Dermis blood vessel endothelial cell (primary cell): ENCODE results near the gene HNRNPM. TPM values are rescaled to one million over a fixed set of nuclear protein-coding genes. Genes with fewer than 3 reads are reported as not detected.
"Not testable (repeated sequence)": the region's sequence is repeated elsewhere in the genome, so short reads cannot be mapped to it uniquely, and the experiment has no call there.

Source experiments
- DNase-seq: peaks from one replicate; pipeline ENCODE4 v3.0.0; 2010
- total RNA-seq: library from RNA; depleted of rRNA; stranded (reverse); fragments of >200 nt; gene quantifications from 2 replicates; pipeline ENCODE4 v1.2.3, GENCODE V29; 2014

The HNRNPM gene
- total RNA-seq, 1 donor from 2014 or later: 58.7 TPM

- DNase-seq: peak; percentile 94
Observed at GRCh38 chr19:8513687-8514504, 69.1 kb downstream of the HNRNPM start, which contains the start of gene ZNF414. Gene ZNF414 (minus strand): TSS chr19:8514167. CDS start chr19:8514046, 121 bp downstream.

GRCh38 chr19:8514505-8515009 lies 69.8 kb downstream of the HNRNPM start:
- not testable (repeated sequence) for DNase-seq

- no peak for DNase-seq
Observed at GRCh38 chr19:8515317-8515716, 70.5 kb downstream of the HNRNPM start.

GRCh38 chr19:8517551-8518442 lies 73.0 kb downstream of the HNRNPM start:
- DNase-seq: peak; percentile 10

GRCh38 chr19:8518536-8518935 lies 73.8 kb downstream of the HNRNPM start:
- no peak for DNase-seq

- DNase-seq: no peak
Observed at GRCh38 chr19:8519388-8519787, 74.6 kb downstream of the HNRNPM start.

- no peak for DNase-seq
Observed at GRCh38 chr19:8525401-8525684, 80.6 kb downstream of the HNRNPM start.

GRCh38 chr19:8526345-8527091 lies 81.7 kb downstream of the HNRNPM start:
- peak; percentile 94 for DNase-seq

- DNase-seq: no peak
Observed at GRCh38 chr19:8528500-8528899, 83.7 kb downstream of the HNRNPM start.

GRCh38 chr19:8529369-8530006 lies 84.7 kb downstream of the HNRNPM start:
- DNase-seq: no peak

GRCh38 chr19:8530061-8530679 lies 85.4 kb downstream of the HNRNPM start:
- no peak for DNase-seq

GRCh38 chr19:8531470-8531869 lies 86.7 kb downstream of the HNRNPM start:
- no peak for DNase-seq

- no peak for DNase-seq
Observed at GRCh38 chr19:8532225-8532624, 87.5 kb downstream of the HNRNPM start.

- DNase-seq: no peak
Observed at GRCh38 chr19:8536282-8536681, 91.5 kb downstream of the HNRNPM start.

GRCh38 chr19:8537099-8537498 lies 92.3 kb downstream of the HNRNPM start:
- DNase-seq: no peak

Other genes with a start within 250 kb of the HNRNPM start
- 15.4 and 23.3 TPM in 2 replicates for gene CERS4, start 235.6 kb upstream of the HNRNPM start, total RNA-seq
- gene CD320, start 136.6 kb upstream of the HNRNPM start, total RNA-seq: 38.8 and 57.5 TPM in 2 replicates
- gene NDUFA7, start 123.6 kb upstream of the HNRNPM start, total RNA-seq: 10.2 and 11.7 TPM in 2 replicates
- 278 and 408 TPM in 2 replicates for gene RPS28, start 123.5 kb upstream of the HNRNPM start, total RNA-seq
- gene KANK3, start 101.7 kb upstream of the HNRNPM start, total RNA-seq: 156 and 179 TPM in 2 replicates
- 4.3 and 8.7 TPM in 2 replicates for gene ANGPTL4, start 80.8 kb upstream of the HNRNPM start, total RNA-seq
- 34.5 and 124 TPM in 2 replicates for gene RAB11B, start 54.6 kb upstream of the HNRNPM start, total RNA-seq
- 165 and 247 TPM in 2 replicates for gene MARCHF2, start 31.7 kb upstream of the HNRNPM start, total RNA-seq
- not detected in 2 replicates for gene PRAM1, start 57.7 kb downstream of the HNRNPM start, total RNA-seq
- gene ZNF414, start 69.2 kb downstream of the HNRNPM start, total RNA-seq: 2.0 and 8.6 TPM in 2 replicates
- 0.14 and 0.34 TPM in 2 replicates for gene MYO1F, start 132.5 kb downstream of the HNRNPM start, total RNA-seq
- gene ADAMTS10, start 165.7 kb downstream of the HNRNPM start, total RNA-seq: 4.8 and 13.8 TPM in 2 replicates
- gene NFILZ, start 185.7 kb downstream of the HNRNPM start, total RNA-seq: not detected in 2 replicates